Dendritic cell treated with granulocyte-macrophage colony-stimulating factor and Interleukin-4, amounts not matched to agents 40 ng/mL and 50 ng/mL, for 4 days (primary cell): ENCODE measurements around the gene ZNF317.
"Not testable (repeated sequence)": the region's sequence is repeated elsewhere in the genome, so short reads cannot be mapped to it uniquely, and the experiment has no call there.

Experiments
- H3K27ac Mint-ChIP-seq: one replicate; pipeline ENCODE4 v1.8.0; 2022; ENCODE audit warnings: mild to moderate bottlenecking, mixed read lengths
- H3K27me3 Mint-ChIP-seq: one replicate; pipeline ENCODE4 v1.8.0; 2022; ENCODE audit warnings: mild to moderate bottlenecking, mixed read lengths
- H3K36me3 Mint-ChIP-seq: one replicate; pipeline ENCODE4 v1.8.0; 2022; ENCODE audit warnings: low read depth, mixed read lengths
- H3K4me1 Mint-ChIP-seq: one replicate; pipeline ENCODE4 v1.8.0; 2022; ENCODE audit warnings: low read depth, mixed read lengths
- H3K4me3 Mint-ChIP-seq: one replicate; pipeline ENCODE4 v1.8.0; 2022; ENCODE audit warnings: mild to moderate bottlenecking, moderate library complexity, mixed read lengths
- H3K9me3 Mint-ChIP-seq: one replicate; pipeline ENCODE4 v1.8.0; 2022; ENCODE audit warnings: mixed read lengths
- intact Hi-C: fragments of 100-400 bp; cut with micrococcal nuclease; formaldehyde crosslinking; loops from one replicate; pipeline ENCODE4 v1.15.0; 2022

The ZNF317 gene

GRCh38 chr19:9150650-9151049, 10.5 kb downstream of the ZNF317 start:
- Mint-ChIP-seq H3K9me3 (peaks cover 72% of the 10 kb centered on the region), H3K4me1 (peaks cover 65% of the 10 kb centered on the region), H3K27ac (peak overlapping the region; percentile 25), H3K27me3 (no peaks in the 10 kb centered on the region), H3K4me3 (no peak overlapping the region), H3K36me3 (peaks cover 100% of the 10 kb centered on the region)
- intact Hi-C loops: no loop called here

- H3K4me3 Mint-ChIP-seq: no peak overlapping the region
- H3K9me3 Mint-ChIP-seq: peaks cover 67% of the 10 kb centered on the region
- peaks cover 72% of the 10 kb centered on the region for H3K4me1 Mint-ChIP-seq
- no peaks in the 10 kb centered on the region for H3K27me3 Mint-ChIP-seq
- H3K27ac Mint-ChIP-seq: no peak overlapping the region
- intact Hi-C loops: no loop called here
- peaks cover 100% of the 10 kb centered on the region for H3K36me3 Mint-ChIP-seq
Observed at GRCh38 chr19:9151367-9151766, 11.2 kb downstream of the ZNF317 start.

GRCh38 chr19:9155591-9155990, 15.4 kb downstream of the ZNF317 start:
- intact Hi-C loops: no loop called here
- no peak overlapping the region for H3K4me3 Mint-ChIP-seq
- peaks cover 54% of the 10 kb centered on the region for H3K4me1 Mint-ChIP-seq
- H3K27ac Mint-ChIP-seq: peak overlapping the region; percentile 67
- H3K9me3 Mint-ChIP-seq: peaks cover 63% of the 10 kb centered on the region
- peaks cover 100% of the 10 kb centered on the region for H3K36me3 Mint-ChIP-seq
- H3K27me3 Mint-ChIP-seq: no peaks in the 10 kb centered on the region

- Mint-ChIP-seq H3K36me3 (peaks cover 100% of the 10 kb centered on the region), H3K4me1 (peaks cover 47% of the 10 kb centered on the region), H3K9me3 (peaks cover 63% of the 10 kb centered on the region), H3K4me3 (peak overlapping the region; percentile 46), H3K27ac (peak overlapping the region; percentile 67), H3K27me3 (no peaks in the 10 kb centered on the region)
- intact Hi-C loops: no loop called here
Observed at GRCh38 chr19:9156304-9156703, 16.1 kb downstream of the ZNF317 start.

GRCh38 chr19:9159891-9160290, 19.7 kb downstream of the ZNF317 start:
- H3K9me3 Mint-ChIP-seq: peaks cover 57% of the 10 kb centered on the region

GRCh38 chr19:9161427-9161826, 21.2 kb downstream of the ZNF317 start:
- H3K4me1 Mint-ChIP-seq: peaks cover 35% of the 10 kb centered on the region
- H3K36me3 Mint-ChIP-seq: peaks cover 100% of the 10 kb centered on the region
- peak overlapping the region; percentile 22 for H3K27ac Mint-ChIP-seq
- no peaks in the 10 kb centered on the region for H3K27me3 Mint-ChIP-seq
- intact Hi-C loops: no loop called here
- peaks cover 58% of the 10 kb centered on the region for H3K9me3 Mint-ChIP-seq
- no peak overlapping the region for H3K4me3 Mint-ChIP-seq

More at GRCh38 chr19:9159891-9160290, 19.7 kb downstream of the ZNF317 start:
- no peaks in the 10 kb centered on the region for H3K27me3 Mint-ChIP-seq
- intact Hi-C loops: no loop called here
- H3K36me3 Mint-ChIP-seq: peaks cover 100% of the 10 kb centered on the region
- H3K4me3 Mint-ChIP-seq: no peak overlapping the region
- H3K4me1 Mint-ChIP-seq: peaks cover 35% of the 10 kb centered on the region
- no peak overlapping the region for H3K27ac Mint-ChIP-seq

GRCh38 chr19:9165261-9165660, 25.1 kb downstream of the ZNF317 start:
- Mint-ChIP-seq H3K9me3 (peaks cover 31% of the 10 kb centered on the region), H3K27me3 (no peaks in the 10 kb centered on the region), H3K27ac (peak overlapping the region; percentile 88), H3K36me3 (peaks cover 94% of the 10 kb centered on the region), H3K4me1 (peaks cover 59% of the 10 kb centered on the region), H3K4me3 (no peak overlapping the region)
- intact Hi-C loops: no loop called here

- intact Hi-C loops: no loop called here
- Mint-ChIP-seq H3K9me3 (peaks cover 16% of the 10 kb centered on the region), H3K27me3 (no peaks in the 10 kb centered on the region), H3K4me1 (peaks cover 75% of the 10 kb centered on the region), H3K4me3 (no peak overlapping the region), H3K27ac (peak overlapping the region; percentile 88), H3K36me3 (peaks cover 79% of the 10 kb centered on the region)
Observed at GRCh38 chr19:9166846-9167245, 26.6 kb downstream of the ZNF317 start.

GRCh38 chr19:9171393-9171991, 31.3 kb downstream of the ZNF317 start:
- Mint-ChIP-seq H3K36me3 (peaks cover 33% of the 10 kb centered on the region), H3K4me1 (peaks cover 80% of the 10 kb centered on the region), H3K9me3 (no peaks in the 10 kb centered on the region), H3K4me3 (peak overlapping the region; percentile 7), H3K27ac (peak overlapping the region; percentile 86), H3K27me3 (no peaks in the 10 kb centered on the region)
- intact Hi-C loops: no loop called here

GRCh38 chr19:9175326-9175725, 35.1 kb downstream of the ZNF317 start:
- Mint-ChIP-seq H3K9me3 (peaks cover 20% of the 10 kb centered on the region), H3K27me3 (peaks cover 9% of the 10 kb centered on the region), H3K36me3 (peaks cover under 1% of the 10 kb centered on the region), H3K4me3 (no peak overlapping the region), H3K27ac (no peak overlapping the region), H3K4me1 (peaks cover 60% of the 10 kb centered on the region)
- intact Hi-C loops: no loop called here

GRCh38 chr19:9178901-9179300, 38.7 kb downstream of the ZNF317 start, which contains the start of gene OR7D2:
Gene OR7D2, plus strand, starts transcription at chr19:9178979. Its CDS starts 6,803 bp downstream, at chr19:9185782.
- Mint-ChIP-seq H3K36me3 (no peaks in the 10 kb centered on the region), H3K27me3 (peaks cover 9% of the 10 kb centered on the region), H3K4me1 (peaks cover 25% of the 10 kb centered on the region), H3K27ac (no peak within 1 kb of the TSS), H3K4me3 (no peak within 1 kb of the TSS), H3K9me3 (peaks cover 20% of the 10 kb centered on the region)
- intact Hi-C loops: no loop called here

- H3K27ac Mint-ChIP-seq: no peak overlapping the region
- no peaks in the 10 kb centered on the region for H3K36me3 Mint-ChIP-seq
- peaks cover 8% of the 10 kb centered on the region for H3K9me3 Mint-ChIP-seq
- H3K4me1 Mint-ChIP-seq: peaks cover 10% of the 10 kb centered on the region
- H3K4me3 Mint-ChIP-seq: no peak overlapping the region
- intact Hi-C loops: no loop called here
- H3K27me3 Mint-ChIP-seq: peaks cover 9% of the 10 kb centered on the region
Observed at GRCh38 chr19:9183000-9183399, 42.8 kb downstream of the ZNF317 start.

GRCh38 chr19:9187191-9187590, 47.0 kb downstream of the ZNF317 start:
- Mint-ChIP-seq H3K27me3 (peaks cover 18% of the 10 kb centered on the region), H3K9me3 (no peaks in the 10 kb centered on the region), H3K27ac (no peak overlapping the region), H3K4me3 (no peak overlapping the region), H3K36me3 (no peaks in the 10 kb centered on the region), H3K4me1 (peaks cover 5% of the 10 kb centered on the region)
- intact Hi-C loops: no loop called here

GRCh38 chr19:9189535-9189934, 49.3 kb downstream of the ZNF317 start:
- H3K36me3 Mint-ChIP-seq: no peaks in the 10 kb centered on the region
- no peak overlapping the region for H3K27ac Mint-ChIP-seq
- H3K4me3 Mint-ChIP-seq: no peak overlapping the region
- no peaks in the 10 kb centered on the region for H3K9me3 Mint-ChIP-seq
- intact Hi-C loops: no loop called here
- H3K27me3 Mint-ChIP-seq: peaks cover 31% of the 10 kb centered on the region
- peaks cover 5% of the 10 kb centered on the region for H3K4me1 Mint-ChIP-seq

- H3K4me3 Mint-ChIP-seq, H3K36me3 Mint-ChIP-seq, H3K9me3 Mint-ChIP-seq, intact Hi-C loops: not testable (repeated sequence)
- peaks cover 20% of the 10 kb centered on the region for H3K4me1 Mint-ChIP-seq
- peak overlapping the region; percentile 83 for H3K27ac Mint-ChIP-seq
- H3K27me3 Mint-ChIP-seq: peaks cover 26% of the 10 kb centered on the region
Observed at GRCh38 chr19:9198044-9198443, 57.8 kb downstream of the ZNF317 start.
